Uterus (tissue), 2 donors: ENCODE data around the gene GAST.

ENCODE experiments used
- POLR2A ChIP-seq, 2 donors: fragments of 450-650 bp; IDR thresholded peaks; one replicate each; pipeline ENCODE4 v1.6.1; 2016; ENCODE audit warnings: antibody characterized with exemption in 2 of 2, mild to moderate bottlenecking in 1 of 2, moderate library complexity in 1 of 2
- TF ChIP-seq, protein P1 (sequence below), 4 experiments: fragments of 200-600 bp in 2 of 4; fragments of 450-650 bp in 2 of 4; sonication (generic) in 2 of 4; IDR thresholded peaks; one replicate each; pipeline ENCODE4 v1.5.1; 2016 to 2019; ENCODE audit warnings: antibody characterized with exemption in 4 of 4, mild to moderate bottlenecking in 2 of 4, moderate library complexity in 1 of 4

- TF ChIP-seq, protein P1, sequence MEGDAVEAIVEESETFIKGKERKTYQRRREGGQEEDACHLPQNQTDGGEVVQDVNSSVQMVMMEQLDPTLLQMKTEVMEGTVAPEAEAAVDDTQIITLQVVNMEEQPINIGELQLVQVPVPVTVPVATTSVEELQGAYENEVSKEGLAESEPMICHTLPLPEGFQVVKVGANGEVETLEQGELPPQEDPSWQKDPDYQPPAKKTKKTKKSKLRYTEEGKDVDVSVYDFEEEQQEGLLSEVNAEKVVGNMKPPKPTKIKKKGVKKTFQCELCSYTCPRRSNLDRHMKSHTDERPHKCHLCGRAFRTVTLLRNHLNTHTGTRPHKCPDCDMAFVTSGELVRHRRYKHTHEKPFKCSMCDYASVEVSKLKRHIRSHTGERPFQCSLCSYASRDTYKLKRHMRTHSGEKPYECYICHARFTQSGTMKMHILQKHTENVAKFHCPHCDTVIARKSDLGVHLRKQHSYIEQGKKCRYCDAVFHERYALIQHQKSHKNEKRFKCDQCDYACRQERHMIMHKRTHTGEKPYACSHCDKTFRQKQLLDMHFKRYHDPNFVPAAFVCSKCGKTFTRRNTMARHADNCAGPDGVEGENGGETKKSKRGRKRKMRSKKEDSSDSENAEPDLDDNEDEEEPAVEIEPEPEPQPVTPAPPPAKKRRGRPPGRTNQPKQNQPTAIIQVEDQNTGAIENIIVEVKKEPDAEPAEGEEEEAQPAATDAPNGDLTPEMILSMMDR (IDR thresholded peaks at IDR 0.05) = no peak
- TF ChIP-seq POLR2A (IDR thresholded peaks at IDR 0.05) = no peak
Measured at GRCh38 chr17:41676058-41676419, 36.1 kb upstream of the GAST start.
